A673 (cell line): ENCODE measurements around the gene ARID5B. TPM values are rescaled to one million over a fixed set of nuclear protein-coding genes. Genes with fewer than 3 reads are reported as not detected.

Experiments
- BruUV-seq: library from RNA; stranded (reverse); fragments of 400-500 nt; replicated peaks from 2 replicates; lab custom pipeline; 2021; lab: Mats Ljungman, UMichigan
- CTCF ChIA-PET: fragments of 300-600 bp; sonication (Branson Sonifier 250); formaldehyde crosslinking; loops from one replicate; lab custom pipeline; 2022; ENCODE audit warnings: antibody characterized with exemption; lab: Charles Lee
- POLR2A ChIA-PET: fragments of 300-600 bp; sonication (Branson Sonifier 250); formaldehyde crosslinking; loops from one replicate; lab custom pipeline; 2022; ENCODE audit warnings: antibody characterized with exemption; ENCODE audit not compliant: low non-redundant PET; lab: Charles Lee
- DNase-seq: peaks from one replicate; pipeline ENCODE4 v3.0.0-alpha.2; 2015; ENCODE audit warnings: low spot score
- H3K27ac ChIP-seq: fragments of 200-600 bp; sonication (generic); 2 replicates; pipeline ENCODE4 v1.5.1; 2016; ENCODE audit warnings: mixed run types, low read depth, mild to moderate bottlenecking, mixed read lengths, antibody characterized with exemption, low read length; ENCODE audit not compliant: poor library complexity, severe bottlenecking
- H3K27me3 ChIP-seq: fragments of 200-600 bp; sonication (generic); replicated peaks from 2 replicates; pipeline ENCODE4 v1.6.1; 2017; ENCODE audit warnings: mixed run types, low read depth, mild to moderate bottlenecking, mixed read lengths, antibody characterized with exemption, low read length; ENCODE audit not compliant: insufficient read depth, poor library complexity
- H3K36me3 ChIP-seq: fragments of 200-600 bp; sonication (generic); 2 replicates; pipeline ENCODE4 v1.6.1; 2016; ENCODE audit warnings: mixed run types, mild to moderate bottlenecking, mixed read lengths, antibody characterized with exemption, low read length; ENCODE audit not compliant: insufficient read depth, poor library complexity, severe bottlenecking
- H3K4me1 ChIP-seq: fragments of 200-600 bp; sonication (generic); 2 replicates; pipeline ENCODE4 v1.6.1; 2017; ENCODE audit warnings: mixed run types, mild to moderate bottlenecking, mixed read lengths, antibody characterized with exemption, low read length; ENCODE audit not compliant: insufficient read depth, poor library complexity, severe bottlenecking
- H3K4me3 ChIP-seq: fragments of 200-600 bp; sonication (generic); 2 replicates; pipeline ENCODE4 v1.5.1; 2016; ENCODE audit warnings: low read depth, mixed run types, mild to moderate bottlenecking, mixed read lengths, low read length; ENCODE audit not compliant: poor library complexity, severe bottlenecking
- H3K9me3 ChIP-seq: fragments of 200-600 bp; sonication (generic); 2 replicates; pipeline ENCODE4 v1.6.1; 2016; ENCODE audit warnings: mixed run types, low read depth, mild to moderate bottlenecking, mixed read lengths, antibody characterized with exemption, low read length; ENCODE audit not compliant: poor library complexity, severe bottlenecking
- CTCF ChIP-seq: fragments of 300-800, 200-600 bp; sonication (generic); conservative IDR thresholded peaks from 2 replicates; pipeline ENCODE4 v1.5.1; 2017; ENCODE audit warnings: low read depth, mild to moderate bottlenecking, antibody characterized with exemption, low read length, moderate library complexity, mixed read lengths
- EZH2 ChIP-seq: fragments of 200-600 bp; sonication (generic); IDR thresholded peaks from 2 replicates; pipeline ENCODE4 v1.6.1; 2017; ENCODE audit warnings: borderline replicate concordance, low read depth, mild to moderate bottlenecking, mixed read lengths, antibody characterized with exemption, low read length; ENCODE audit not compliant: poor library complexity, severe bottlenecking
- intact Hi-C: fragments of 100-400 bp; cut with micrococcal nuclease; formaldehyde crosslinking; loops from one replicate; pipeline ENCODE4 v1.10.0; 2022; ENCODE audit not compliant: unreplicated experiment
- total RNA-seq: library from RNA; stranded (reverse); gene quantifications from 2 replicates; pipeline ENCODE4 v1.2.3, GENCODE V29; 2021

ARID5B gene
- total RNA-seq, 1 experiment from 2014 or later = 29.0 TPM

GRCh38 chr10:62112300-62112699 lies 210.8 kb downstream of the ARID5B start:
- TF ChIP-seq CTCF (no peak), EZH2 (no peak)
- CTCF ChIA-PET = no interaction called here
- Histone ChIP-seq H3K36me3 (no peaks in the 10 kb centered on the region), H3K27me3 (no peaks in the 10 kb centered on the region), H3K9me3 (no peaks in the 10 kb centered on the region), H3K27ac (no peak overlapping the region), H3K4me1 (peaks cover 12% of the 10 kb centered on the region), H3K4me3 (no peak overlapping the region)
- BruUV-seq = no TSS peak
- POLR2A ChIA-PET = no interaction called here
- intact Hi-C loops = no loop called here
- DNase-seq = no peak

GRCh38 chr10:62112963-62113362 lies 211.5 kb downstream of the ARID5B start:
- Histone ChIP-seq H3K27ac (no peak overlapping the region), H3K4me1 (peaks cover 12% of the 10 kb centered on the region), H3K9me3 (no peaks in the 10 kb centered on the region)

GRCh38 chr10:62113680-62114079 lies 212.2 kb downstream of the ARID5B start:
- no peaks in the 10 kb centered on the region for H3K9me3 ChIP-seq
- H3K27ac ChIP-seq = no peak overlapping the region
- DNase-seq = no peak
- H3K4me1 ChIP-seq = peaks cover 12% of the 10 kb centered on the region
- CTCF ChIA-PET = no interaction called here
- no peak for TF ChIP-seq CTCF
- no peak for TF ChIP-seq EZH2
- no TSS peak for BruUV-seq
- intact Hi-C loops = no loop called here
- no peaks in the 10 kb centered on the region for H3K36me3 ChIP-seq
- no peak overlapping the region for H3K4me3 ChIP-seq
- POLR2A ChIA-PET = no interaction called here
- no peaks in the 10 kb centered on the region for H3K27me3 ChIP-seq

More at GRCh38 chr10:62112963-62113362, 211.5 kb downstream of the ARID5B start:
- H3K36me3 ChIP-seq = no peaks in the 10 kb centered on the region
- no peak for TF ChIP-seq CTCF
- TF ChIP-seq EZH2 = no peak
- ChIA-PET POLR2A (no interaction called here), CTCF (no interaction called here)
- intact Hi-C loops = no loop called here
- BruUV-seq = no TSS peak
- DNase-seq = no peak
- H3K27me3 ChIP-seq = no peaks in the 10 kb centered on the region
- H3K4me3 ChIP-seq = no peak overlapping the region
